ENCODE results near the gene TRAPPC14. TPM values are rescaled to one million over a fixed set of nuclear protein-coding genes. Genes with fewer than 3 reads are reported as not detected.
A peak's percentile ranks its signal among the peaks of the same experiment; 100 is the strongest.
"Not testable (repeated sequence)": the region's sequence is repeated elsewhere in the genome, so short reads cannot be mapped to it uniquely, and the experiment has no call there.

TRAPPC14 gene
- total RNA-seq, 4 donors from 2014 or later, result 57.6 to 123 (median 69.8) TPM

GRCh38 chr7:100192969-100193368 is 34.4 kb upstream of the TRAPPC14 start:
- Histone ChIP-seq H3K27me3 (no peaks in the 10 kb centered on the region), H3K9me3 (no peaks in the 10 kb centered on the region), H3K4me3 (no peak overlapping the region), H3K27ac (peak overlapping the region in 1 of 4 donors; percentile 73), H3K4me1 (no peaks in the 10 kb centered on the region), H3K36me3 (no peaks in the 10 kb centered on the region)
- DNase-seq, result no peak
- no peak for TF ChIP-seq CTCF (IDR thresholded peaks at IDR 0.05)

- peak in 2 of 3 donors; percentile 59 to 68 for DNase-seq
- not testable (repeated sequence) for H3K36me3 ChIP-seq, H3K4me1 ChIP-seq, H3K27me3 ChIP-seq, H3K4me3 ChIP-seq, H3K9me3 ChIP-seq
- peak overlapping the region in 2 of 4 donors; percentile 13 to 73 for H3K27ac ChIP-seq
These were observed 33.8 kb upstream of the TRAPPC14 start for GRCh38 chr7:100192281-100192862.

GRCh38 chr7:100191775-100192174 is 33.3 kb upstream of the TRAPPC14 start:
- no peak for TF ChIP-seq CTCF (IDR thresholded peaks at IDR 0.05)
- TF ChIP-seq POLR2A (IDR thresholded peaks at IDR 0.05), result no peak
- DNase-seq, result no peak
- no peak overlapping the region for H3K4me3 ChIP-seq
- no peaks in the 10 kb centered on the region for H3K27me3 ChIP-seq
- peak overlapping the region in 2 of 4 donors; percentile 13 to 73 for H3K27ac ChIP-seq
- no peaks in the 10 kb centered on the region for H3K36me3 ChIP-seq
- no peaks in the 10 kb centered on the region for H3K9me3 ChIP-seq
- H3K4me1 ChIP-seq, result no peaks in the 10 kb centered on the region

GRCh38 chr7:100190048-100190711 is 31.7 kb upstream of the TRAPPC14 start:
- DNase-seq, result no peak
- Histone ChIP-seq H3K27ac (peak overlapping the region in 1 of 4 donors; percentile 40), H3K9me3 (no peaks in the 10 kb centered on the region), H3K27me3 (no peaks in the 10 kb centered on the region), H3K36me3 (no peaks in the 10 kb centered on the region), H3K4me3 (no peak overlapping the region), H3K4me1 (no peaks in the 10 kb centered on the region)
- TF ChIP-seq CTCF (IDR thresholded peaks at IDR 0.05), result peak in 5 of 6 experiments; percentile 51 to 61 (median 55)
- TF ChIP-seq POLR2A (IDR thresholded peaks at IDR 0.05), result no peak

GRCh38 chr7:100189061-100189460 is 30.5 kb upstream of the TRAPPC14 start:
- no peaks in the 10 kb centered on the region for H3K4me1 ChIP-seq
- H3K27ac ChIP-seq, result no peak overlapping the region
- TF ChIP-seq POLR2A (IDR thresholded peaks at IDR 0.05) (no peak), CTCF (IDR thresholded peaks at IDR 0.05) (no peak)
- H3K9me3 ChIP-seq, result no peaks in the 10 kb centered on the region
- no peaks in the 10 kb centered on the region for H3K36me3 ChIP-seq
- no peaks in the 10 kb centered on the region for H3K27me3 ChIP-seq
- H3K4me3 ChIP-seq, result no peak overlapping the region
- DNase-seq, result no peak

GRCh38 chr7:100185726-100186125 is 27.2 kb upstream of the TRAPPC14 start:
- Histone ChIP-seq H3K27me3 (no peaks in the 10 kb centered on the region), H3K4me1 (no peaks in the 10 kb centered on the region), H3K27ac (no peak overlapping the region), H3K4me3 (no peak overlapping the region), H3K36me3 (no peaks in the 10 kb centered on the region), H3K9me3 (no peaks in the 10 kb centered on the region)
- TF ChIP-seq POLR2A (IDR thresholded peaks at IDR 0.05) (no peak), CTCF (IDR thresholded peaks at IDR 0.05) (no peak)
- no peak for DNase-seq

GRCh38 chr7:100183090-100183489 is 24.6 kb upstream of the TRAPPC14 start:
- not testable (repeated sequence) for H3K4me1 ChIP-seq, H3K36me3 ChIP-seq, H3K27me3 ChIP-seq, DNase-seq, H3K4me3 ChIP-seq, H3K9me3 ChIP-seq, H3K27ac ChIP-seq

GRCh38 chr7:100182616-100183015 is 24.1 kb upstream of the TRAPPC14 start:
- H3K4me1 ChIP-seq, DNase-seq, H3K27me3 ChIP-seq, H3K9me3 ChIP-seq, H3K36me3 ChIP-seq, H3K4me3 ChIP-seq, H3K27ac ChIP-seq: not testable (repeated sequence)

- not testable (repeated sequence) for H3K36me3 ChIP-seq, H3K4me3 ChIP-seq, H3K9me3 ChIP-seq, DNase-seq, H3K27me3 ChIP-seq, H3K27ac ChIP-seq
- H3K4me1 ChIP-seq, result peaks cover 0 to 14% (median 8%) of the 10 kb centered on the region in 4 donors
These were observed 21.6 kb upstream of the TRAPPC14 start for GRCh38 chr7:100180084-100180483.
